HEK293 (cell line): ENCODE measurements around the gene WLS.

Experiments used
- BCL11B ChIP-seq: fragments of 450-650 bp; formaldehyde crosslinking; IDR thresholded peaks from 2 replicates; pipeline ENCODE4 v1.5.1; 2016; ENCODE audit warnings: low read depth, missing biosample characterization, missing genetic modification characterization
- HOXA7 ChIP-seq: sonication (generic); formaldehyde crosslinking; IDR thresholded peaks from 2 replicates; pipeline ENCODE4 v1.8.1; 2022; ENCODE audit warnings: missing genetic modification reagents, borderline replicate concordance
- MEIS1 ChIP-seq: sonication (generic); formaldehyde crosslinking; IDR thresholded peaks from 2 replicates; pipeline ENCODE4 v1.8.1; 2022; ENCODE audit warnings: missing genetic modification reagents, mild to moderate bottlenecking, borderline replicate concordance
- SP3 ChIP-seq: fragments of 450-650 bp; formaldehyde crosslinking; IDR thresholded peaks from 2 replicates; pipeline ENCODE4 v1.5.1; 2016; ENCODE audit warnings: missing biosample characterization, missing genetic modification characterization
- ZNF175 ChIP-seq: fragments of 450-650 bp; formaldehyde crosslinking; IDR thresholded peaks from 2 replicates; pipeline ENCODE4 v1.5.1; 2016; ENCODE audit warnings: missing biosample characterization, missing genetic modification characterization
- ZNF785 ChIP-seq: fragments of 450-650 bp; formaldehyde crosslinking; IDR thresholded peaks from 2 replicates; pipeline ENCODE4 v1.5.1; 2016; ENCODE audit warnings: missing biosample characterization, missing genetic modification characterization
- TF ChIP-seq, protein P1 (sequence below): fragments of 450-650 bp; formaldehyde crosslinking; IDR thresholded peaks from 2 replicates; pipeline ENCODE4 v1.5.1; 2016; ENCODE audit warnings: missing biosample characterization, missing genetic modification characterization
- TF ChIP-seq, protein P2 (sequence below): fragments of 450-650 bp; formaldehyde crosslinking; IDR thresholded peaks from 2 replicates; pipeline ENCODE4 v1.5.1; 2016; ENCODE audit warnings: missing biosample characterization, missing genetic modification characterization
- TF ChIP-seq, protein P3 (sequence below): fragments of 450-650 bp; formaldehyde crosslinking; IDR thresholded peaks from 2 replicates; pipeline ENCODE4 v1.5.1; 2016; ENCODE audit warnings: missing biosample characterization, missing genetic modification characterization
- TF ChIP-seq, protein P4 (sequence below): fragments of 450-650 bp; formaldehyde crosslinking; IDR thresholded peaks from 2 replicates; pipeline ENCODE4 v1.5.1; 2016; ENCODE audit warnings: missing biosample characterization, missing genetic modification characterization

DNA sequence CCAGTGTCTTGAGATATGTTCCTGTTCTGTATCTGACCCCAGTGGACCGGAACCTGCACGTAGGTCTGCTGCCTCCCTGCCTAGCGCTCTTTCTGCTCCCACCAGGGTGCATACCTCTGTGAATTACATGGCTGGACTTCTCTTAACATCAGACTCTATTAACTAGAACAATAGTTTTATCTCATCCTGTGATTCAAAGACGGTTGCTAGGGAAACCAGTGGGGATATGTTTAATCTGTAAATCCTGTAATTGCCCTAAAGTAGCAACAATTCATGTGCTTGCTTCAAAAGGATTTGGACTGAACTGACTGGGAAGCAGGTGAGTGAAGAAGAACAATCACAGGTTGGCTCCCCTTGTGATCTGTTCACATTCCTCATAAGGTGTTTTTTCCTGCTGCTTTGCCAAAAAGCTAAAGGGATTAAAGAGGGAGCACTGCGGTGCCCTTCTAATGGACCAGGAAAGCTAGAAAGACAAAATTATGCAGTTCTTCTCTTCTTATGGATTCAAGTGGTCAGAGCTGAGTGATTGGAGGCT is 129.2 kb downstream of the WLS start:
- TF ChIP-seq ZNF785 (tag by site-specific recombination) (no peak), HOXA7 (no peak), MEIS1 (no peak), BCL11B (tag by site-specific recombination) (no peak), ZNF175 (tag by site-specific recombination) (no peak), SP3 (tag by site-specific recombination) (no peak)
- TF ChIP-seq, protein P1, sequence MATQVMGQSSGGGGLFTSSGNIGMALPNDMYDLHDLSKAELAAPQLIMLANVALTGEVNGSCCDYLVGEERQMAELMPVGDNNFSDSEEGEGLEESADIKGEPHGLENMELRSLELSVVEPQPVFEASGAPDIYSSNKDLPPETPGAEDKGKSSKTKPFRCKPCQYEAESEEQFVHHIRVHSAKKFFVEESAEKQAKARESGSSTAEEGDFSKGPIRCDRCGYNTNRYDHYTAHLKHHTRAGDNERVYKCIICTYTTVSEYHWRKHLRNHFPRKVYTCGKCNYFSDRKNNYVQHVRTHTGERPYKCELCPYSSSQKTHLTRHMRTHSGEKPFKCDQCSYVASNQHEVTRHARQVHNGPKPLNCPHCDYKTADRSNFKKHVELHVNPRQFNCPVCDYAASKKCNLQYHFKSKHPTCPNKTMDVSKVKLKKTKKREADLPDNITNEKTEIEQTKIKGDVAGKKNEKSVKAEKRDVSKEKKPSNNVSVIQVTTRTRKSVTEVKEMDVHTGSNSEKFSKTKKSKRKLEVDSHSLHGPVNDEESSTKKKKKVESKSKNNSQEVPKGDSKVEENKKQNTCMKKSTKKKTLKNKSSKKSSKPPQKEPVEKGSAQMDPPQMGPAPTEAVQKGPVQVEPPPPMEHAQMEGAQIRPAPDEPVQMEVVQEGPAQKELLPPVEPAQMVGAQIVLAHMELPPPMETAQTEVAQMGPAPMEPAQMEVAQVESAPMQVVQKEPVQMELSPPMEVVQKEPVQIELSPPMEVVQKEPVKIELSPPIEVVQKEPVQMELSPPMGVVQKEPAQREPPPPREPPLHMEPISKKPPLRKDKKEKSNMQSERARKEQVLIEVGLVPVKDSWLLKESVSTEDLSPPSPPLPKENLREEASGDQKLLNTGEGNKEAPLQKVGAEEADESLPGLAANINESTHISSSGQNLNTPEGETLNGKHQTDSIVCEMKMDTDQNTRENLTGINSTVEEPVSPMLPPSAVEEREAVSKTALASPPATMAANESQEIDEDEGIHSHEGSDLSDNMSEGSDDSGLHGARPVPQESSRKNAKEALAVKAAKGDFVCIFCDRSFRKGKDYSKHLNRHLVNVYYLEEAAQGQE (tag by site-specific recombination), result no peak
- TF ChIP-seq, protein P2, sequence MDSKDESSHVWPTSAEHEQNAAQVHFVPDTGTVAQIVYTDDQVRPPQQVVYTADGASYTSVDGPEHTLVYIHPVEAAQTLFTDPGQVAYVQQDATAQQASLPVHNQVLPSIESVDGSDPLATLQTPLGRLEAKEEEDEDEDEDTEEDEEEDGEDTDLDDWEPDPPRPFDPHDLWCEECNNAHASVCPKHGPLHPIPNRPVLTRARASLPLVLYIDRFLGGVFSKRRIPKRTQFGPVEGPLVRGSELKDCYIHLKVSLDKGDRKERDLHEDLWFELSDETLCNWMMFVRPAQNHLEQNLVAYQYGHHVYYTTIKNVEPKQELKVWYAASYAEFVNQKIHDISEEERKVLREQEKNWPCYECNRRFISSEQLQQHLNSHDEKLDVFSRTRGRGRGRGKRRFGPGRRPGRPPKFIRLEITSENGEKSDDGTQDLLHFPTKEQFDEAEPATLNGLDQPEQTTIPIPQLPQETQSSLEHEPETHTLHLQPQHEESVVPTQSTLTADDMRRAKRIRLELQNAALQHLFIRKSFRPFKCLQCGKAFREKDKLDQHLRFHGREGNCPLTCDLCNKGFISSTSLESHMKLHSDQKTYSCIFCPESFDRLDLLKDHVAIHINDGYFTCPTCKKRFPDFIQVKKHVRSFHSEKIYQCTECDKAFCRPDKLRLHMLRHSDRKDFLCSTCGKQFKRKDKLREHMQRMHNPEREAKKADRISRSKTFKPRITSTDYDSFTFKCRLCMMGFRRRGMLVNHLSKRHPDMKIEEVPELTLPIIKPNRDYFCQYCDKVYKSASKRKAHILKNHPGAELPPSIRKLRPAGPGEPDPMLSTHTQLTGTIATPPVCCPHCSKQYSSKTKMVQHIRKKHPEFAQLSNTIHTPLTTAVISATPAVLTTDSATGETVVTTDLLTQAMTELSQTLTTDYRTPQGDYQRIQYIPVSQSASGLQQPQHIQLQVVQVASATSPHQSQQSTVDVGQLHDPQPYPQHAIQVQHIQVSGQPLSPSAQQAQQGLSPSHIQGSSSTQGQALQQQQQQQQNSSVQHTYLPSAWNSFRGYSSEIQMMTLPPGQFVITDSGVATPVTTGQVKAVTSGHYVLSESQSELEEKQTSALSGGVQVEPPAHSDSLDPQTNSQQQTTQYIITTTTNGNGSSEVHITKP (tag by site-specific recombination), result no peak
- TF ChIP-seq, protein P3, sequence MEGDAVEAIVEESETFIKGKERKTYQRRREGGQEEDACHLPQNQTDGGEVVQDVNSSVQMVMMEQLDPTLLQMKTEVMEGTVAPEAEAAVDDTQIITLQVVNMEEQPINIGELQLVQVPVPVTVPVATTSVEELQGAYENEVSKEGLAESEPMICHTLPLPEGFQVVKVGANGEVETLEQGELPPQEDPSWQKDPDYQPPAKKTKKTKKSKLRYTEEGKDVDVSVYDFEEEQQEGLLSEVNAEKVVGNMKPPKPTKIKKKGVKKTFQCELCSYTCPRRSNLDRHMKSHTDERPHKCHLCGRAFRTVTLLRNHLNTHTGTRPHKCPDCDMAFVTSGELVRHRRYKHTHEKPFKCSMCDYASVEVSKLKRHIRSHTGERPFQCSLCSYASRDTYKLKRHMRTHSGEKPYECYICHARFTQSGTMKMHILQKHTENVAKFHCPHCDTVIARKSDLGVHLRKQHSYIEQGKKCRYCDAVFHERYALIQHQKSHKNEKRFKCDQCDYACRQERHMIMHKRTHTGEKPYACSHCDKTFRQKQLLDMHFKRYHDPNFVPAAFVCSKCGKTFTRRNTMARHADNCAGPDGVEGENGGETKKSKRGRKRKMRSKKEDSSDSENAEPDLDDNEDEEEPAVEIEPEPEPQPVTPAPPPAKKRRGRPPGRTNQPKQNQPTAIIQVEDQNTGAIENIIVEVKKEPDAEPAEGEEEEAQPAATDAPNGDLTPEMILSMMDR, result no peak
- TF ChIP-seq, protein P4, sequence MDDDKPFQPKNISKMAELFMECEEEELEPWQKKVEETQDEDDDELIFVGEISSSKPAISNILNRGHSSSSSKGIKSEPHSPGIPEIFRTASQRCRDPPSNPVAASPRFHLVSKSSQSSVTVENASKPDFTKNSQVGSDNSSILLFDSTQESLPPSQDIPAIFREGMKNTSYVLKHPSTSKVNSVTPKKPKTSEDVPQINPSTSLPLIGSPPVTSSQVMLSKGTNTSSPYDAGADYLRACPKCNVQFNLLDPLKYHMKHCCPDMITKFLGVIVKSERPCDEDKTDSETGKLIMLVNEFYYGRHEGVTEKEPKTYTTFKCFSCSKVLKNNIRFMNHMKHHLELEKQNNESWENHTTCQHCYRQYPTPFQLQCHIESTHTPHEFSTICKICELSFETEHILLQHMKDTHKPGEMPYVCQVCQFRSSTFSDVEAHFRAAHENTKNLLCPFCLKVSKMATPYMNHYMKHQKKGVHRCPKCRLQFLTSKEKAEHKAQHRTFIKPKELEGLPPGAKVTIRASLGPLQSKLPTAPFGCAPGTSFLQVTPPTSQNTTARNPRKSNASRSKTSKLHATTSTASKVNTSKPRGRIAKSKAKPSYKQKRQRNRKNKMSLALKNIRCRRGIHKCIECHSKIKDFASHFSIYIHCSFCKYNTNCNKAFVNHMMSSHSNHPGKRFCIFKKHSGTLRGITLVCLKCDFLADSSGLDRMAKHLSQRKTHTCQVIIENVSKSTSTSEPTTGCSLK (tag by site-specific recombination), result no peak
